ENCODE results near the gene NEK11. TPM values are rescaled to one million over a fixed set of nuclear protein-coding genes. Genes with fewer than 3 reads are reported as not detected.
"Not testable (repeated sequence)": the region's sequence is repeated elsewhere in the genome, so short reads cannot be mapped to it uniquely, and the experiment has no call there.

NEK11 gene
- total RNA-seq, 2 donors from 2014 or later, result 1.6 to 2.2 TPM

GRCh38 chr3:131284302-131284701 is 257.6 kb downstream of the NEK11 start:
- DNase-seq (ENCODE audit: low spot score in 2 of 2) (no peak), ATAC-seq (no peak)
- Mint-ChIP-seq H3K9me3 (no peaks in the 10 kb centered on the region), H3K36me3 (no peaks in the 10 kb centered on the region), H3K27ac (no peak overlapping the region)

DNA sequence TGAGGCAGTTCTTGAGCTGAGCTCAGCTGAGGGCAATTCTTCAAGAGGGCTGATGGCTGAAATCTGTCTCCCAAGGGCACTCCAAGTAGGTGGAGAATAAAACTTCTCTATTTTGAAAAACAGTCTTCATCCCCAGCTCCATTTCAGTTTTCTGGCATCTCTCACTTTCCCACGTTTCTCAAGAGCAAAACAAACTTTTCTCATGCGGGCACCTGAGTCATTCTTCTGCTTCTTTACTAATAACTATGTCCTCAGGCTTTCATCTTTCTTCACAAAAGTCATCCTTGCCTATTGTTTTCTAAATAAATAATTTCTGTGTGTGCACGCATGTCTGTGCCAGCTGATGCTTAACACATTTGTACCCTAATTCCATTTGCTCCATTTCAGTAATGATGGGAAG is 258.8 kb downstream of the NEK11 start:
- Mint-ChIP-seq H3K9me3 (no peaks in the 10 kb centered on the region), H3K36me3 (no peaks in the 10 kb centered on the region), H3K27ac (no peak overlapping the region)
- no peak for DNase-seq (ENCODE audit: low spot score in 2 of 2)
- no peak for ATAC-seq

GRCh38 chr3:131299836-131300235 is 273.2 kb downstream of the NEK11 start:
- no peak overlapping the region for H3K27ac Mint-ChIP-seq
- ATAC-seq, result no peak

GRCh38 chr3:131303848-131304247 is 277.2 kb downstream of the NEK11 start:
- ATAC-seq, result no peak
- H3K27ac Mint-ChIP-seq, result no peak overlapping the region

More at GRCh38 chr3:131299836-131300235, 273.2 kb downstream of the NEK11 start:
- DNase-seq (ENCODE audit: low spot score in 2 of 2), result no peak
- Mint-ChIP-seq H3K36me3 (peaks cover 0 to 4% of the 10 kb centered on the region in 2 donors), H3K9me3 (peaks cover 0 to 8% of the 10 kb centered on the region in 2 donors)

GRCh38 chr3:131304890-131305289 is 278.2 kb downstream of the NEK11 start:
- Mint-ChIP-seq H3K9me3 (peaks cover 0 to 8% of the 10 kb centered on the region in 2 donors), H3K27ac (no peak overlapping the region), H3K36me3 (peaks cover 0 to 4% of the 10 kb centered on the region in 2 donors)
- ATAC-seq (no peak), DNase-seq (ENCODE audit: low spot score in 2 of 2) (no peak)

More at GRCh38 chr3:131303848-131304247, 277.2 kb downstream of the NEK11 start:
- DNase-seq (ENCODE audit: low spot score in 2 of 2), result no peak
- peaks cover 0 to 8% of the 10 kb centered on the region in 2 donors for H3K9me3 Mint-ChIP-seq
- H3K36me3 Mint-ChIP-seq, result peaks cover 0 to 4% of the 10 kb centered on the region in 2 donors

DNA sequence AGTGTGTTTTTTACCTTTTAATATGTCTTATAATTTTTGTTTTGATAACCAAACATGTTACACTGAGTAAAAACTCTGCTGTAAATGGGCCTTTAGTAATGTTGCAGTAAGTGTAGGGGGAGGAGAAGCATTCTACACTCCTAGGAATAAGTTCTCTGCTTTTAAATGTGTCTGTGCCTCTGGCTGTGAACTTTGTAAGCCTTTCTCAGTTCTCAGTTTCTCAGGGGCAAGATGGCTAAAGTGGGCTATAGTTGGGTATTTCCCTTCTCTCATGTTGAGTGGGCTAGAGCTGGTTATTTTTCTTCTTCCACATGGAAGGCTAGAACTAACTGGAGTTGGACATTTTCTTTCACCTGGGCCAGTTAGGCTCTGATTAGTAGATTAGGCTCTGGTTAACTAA is 279.6 kb downstream of the NEK11 start:
- ATAC-seq (no peak), DNase-seq (ENCODE audit: low spot score in 2 of 2) (no peak)
- no peak overlapping the region for H3K27ac Mint-ChIP-seq
- H3K36me3 Mint-ChIP-seq, result peaks cover 0 to 4% of the 10 kb centered on the region in 2 donors
- H3K9me3 Mint-ChIP-seq, result peaks cover 0 to 4% of the 10 kb centered on the region in 2 donors

DNA sequence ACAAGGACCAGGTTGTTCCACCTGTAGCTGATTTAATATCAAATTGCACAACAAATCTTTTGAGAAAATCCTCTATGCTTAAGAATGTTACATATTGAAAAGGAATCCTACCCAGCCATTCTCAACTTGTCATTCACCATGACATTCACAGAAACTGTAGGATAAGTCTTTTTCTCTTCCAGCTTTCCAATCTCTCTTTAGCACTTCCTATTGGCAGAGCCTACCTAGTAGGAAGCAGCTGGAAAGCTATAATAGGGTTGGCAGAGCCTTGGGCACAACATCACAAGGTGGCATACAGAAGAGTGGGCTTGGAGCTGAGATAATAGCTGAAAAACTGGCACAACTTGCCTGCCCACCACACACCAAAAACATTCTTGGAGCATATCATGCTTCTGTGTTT is 287.6 kb downstream of the NEK11 start:
- Mint-ChIP-seq H3K36me3 (no peaks in the 10 kb centered on the region), H3K9me3 (no peaks in the 10 kb centered on the region), H3K27ac (no peak overlapping the region)
- DNase-seq (ENCODE audit: low spot score in 2 of 2) (no peak), ATAC-seq (no peak)

DNA sequence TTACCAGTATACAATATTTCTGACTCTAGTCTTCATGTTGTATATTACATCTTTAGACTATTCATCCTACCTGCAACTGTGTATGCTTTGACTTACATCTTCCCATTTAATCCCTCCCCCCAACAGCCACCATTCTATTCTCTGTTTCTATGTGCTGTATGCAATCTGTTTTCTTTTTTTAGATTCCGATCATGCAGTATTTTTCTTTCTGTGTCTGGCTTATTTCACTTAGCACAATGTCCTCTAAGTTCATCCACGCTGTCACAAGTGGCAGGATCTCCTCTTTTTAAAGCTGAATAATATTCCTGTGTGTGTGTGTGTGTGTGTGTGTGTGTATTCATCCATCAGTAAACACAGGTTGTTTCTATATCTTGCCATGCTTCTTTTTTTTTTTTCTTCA is 288.5 kb downstream of the NEK11 start:
- no peak for DNase-seq (ENCODE audit: low spot score in 2 of 2)
- Mint-ChIP-seq H3K36me3 (no peaks in the 10 kb centered on the region), H3K9me3 (no peaks in the 10 kb centered on the region), H3K27ac (no peak overlapping the region)
- no peak for ATAC-seq

DNA sequence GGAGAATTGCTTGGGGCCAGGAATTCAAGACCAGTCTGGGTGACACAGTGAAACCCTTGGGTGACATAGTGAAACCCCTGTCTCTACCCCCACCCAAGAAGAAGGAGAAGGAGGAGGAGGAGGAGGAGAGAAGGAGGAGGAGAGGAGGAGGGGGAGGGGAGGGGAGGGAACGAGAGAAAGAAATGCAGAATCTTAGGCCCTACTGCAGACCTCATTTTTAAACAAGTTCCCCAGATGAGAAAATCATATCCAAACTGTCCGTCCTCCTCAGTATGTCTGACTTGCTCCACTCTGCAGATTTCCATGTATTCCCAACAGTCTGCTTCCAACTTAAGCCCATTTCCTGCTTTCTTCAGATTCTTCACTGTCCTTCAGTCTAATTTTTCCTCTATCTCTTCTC is 291.0 kb downstream of the NEK11 start:
- no peak for DNase-seq (ENCODE audit: low spot score in 2 of 2)

GRCh38 chr3:131323014-131323413 is 296.3 kb downstream of the NEK11 start:
- no peak for ATAC-seq
- Mint-ChIP-seq H3K27ac (no peak overlapping the region), H3K36me3 (no peaks in the 10 kb centered on the region), H3K9me3 (no peaks in the 10 kb centered on the region)
- no peak for DNase-seq (ENCODE audit: low spot score in 2 of 2)

More for the DNA sequence above, 291.0 kb downstream of the NEK11 start:
- no peak for ATAC-seq
- Mint-ChIP-seq H3K27ac (no peak overlapping the region), H3K36me3 (no peaks in the 10 kb centered on the region), H3K9me3 (no peaks in the 10 kb centered on the region)

DNA sequence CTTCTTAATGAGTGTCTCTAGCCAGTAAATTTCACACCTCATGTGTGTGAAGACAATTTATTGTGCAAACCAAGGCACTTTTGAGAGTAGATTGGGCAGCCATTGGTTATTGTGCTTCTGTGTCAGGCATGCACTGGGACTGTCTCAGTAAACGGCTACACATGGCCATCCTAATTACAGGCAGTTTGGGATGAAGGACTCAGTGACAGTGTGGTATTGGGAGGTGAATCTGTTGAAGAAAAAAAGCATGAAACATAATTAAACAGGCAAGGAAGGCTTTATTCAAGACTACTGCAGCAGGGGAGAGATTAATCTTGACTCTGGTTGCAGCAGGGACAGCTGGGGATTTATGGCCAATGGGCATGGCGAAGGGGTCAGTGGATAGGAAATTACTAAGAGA is 297.1 kb downstream of the NEK11 start:
- DNase-seq (ENCODE audit: low spot score in 2 of 2), result no peak
- no peak for ATAC-seq
- no peak overlapping the region for H3K27ac Mint-ChIP-seq
- no peaks in the 10 kb centered on the region for H3K9me3 Mint-ChIP-seq
- no peaks in the 10 kb centered on the region for H3K36me3 Mint-ChIP-seq

DNA sequence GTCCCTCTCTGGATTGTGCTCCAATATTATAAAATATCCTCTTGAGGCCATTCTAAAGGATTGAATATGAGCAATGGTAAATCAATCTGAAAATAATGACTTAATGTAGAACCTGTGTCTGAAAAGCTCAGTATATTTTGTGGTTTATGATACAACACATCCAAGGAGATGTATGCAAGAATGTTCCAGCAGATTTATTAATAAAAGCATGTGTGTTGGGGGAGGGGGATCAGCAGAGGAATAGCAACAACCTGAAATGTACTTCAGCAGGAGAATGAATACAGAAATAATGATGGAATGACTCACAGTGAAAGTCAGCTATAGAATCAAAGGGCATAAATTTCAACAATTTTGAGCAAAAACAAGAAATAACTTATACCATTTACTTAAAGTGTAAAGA is 298.2 kb downstream of the NEK11 start:
- no peaks in the 10 kb centered on the region for H3K36me3 Mint-ChIP-seq
- DNase-seq (ENCODE audit: low spot score in 2 of 2) (no peak), ATAC-seq (no peak)
- H3K27ac Mint-ChIP-seq, result no peak overlapping the region
- no peaks in the 10 kb centered on the region for H3K9me3 Mint-ChIP-seq

DNA sequence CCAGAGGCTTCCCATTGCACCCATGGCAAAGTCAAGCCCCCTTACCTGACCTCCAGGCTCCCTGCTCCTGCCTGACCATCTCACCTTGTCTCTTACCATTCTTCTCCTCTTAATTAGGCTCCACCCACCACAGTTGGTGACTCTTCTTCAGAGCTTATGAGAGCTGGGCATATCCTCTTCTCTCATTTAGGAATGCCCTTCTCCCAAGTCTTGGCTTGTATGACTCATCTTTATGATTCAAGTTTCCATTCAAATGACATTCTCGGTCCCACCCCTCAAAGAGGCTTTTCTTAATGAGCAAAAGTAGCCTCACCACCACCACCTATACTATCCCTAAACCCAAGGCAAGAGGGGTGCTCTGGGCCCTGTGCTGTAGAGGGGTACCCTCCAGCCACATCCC is 299.6 kb downstream of the NEK11 start:
- no peak for ATAC-seq
- H3K27ac Mint-ChIP-seq, result no peak overlapping the region
- DNase-seq (ENCODE audit: low spot score in 2 of 2), result no peak
- H3K36me3 Mint-ChIP-seq, result no peaks in the 10 kb centered on the region
- no peaks in the 10 kb centered on the region for H3K9me3 Mint-ChIP-seq

GRCh38 chr3:131328721-131329120 is 302.0 kb downstream of the NEK11 start:
- ATAC-seq (no peak), DNase-seq (ENCODE audit: low spot score in 2 of 2) (no peak)
- H3K9me3 Mint-ChIP-seq, result peaks cover 4% of the 10 kb centered on the region in 2 donors
- H3K27ac Mint-ChIP-seq, result no peak overlapping the region
- no peaks in the 10 kb centered on the region for H3K36me3 Mint-ChIP-seq

GRCh38 chr3:131329774-131330173 is 303.1 kb downstream of the NEK11 start:
- ATAC-seq, result no peak

DNA sequence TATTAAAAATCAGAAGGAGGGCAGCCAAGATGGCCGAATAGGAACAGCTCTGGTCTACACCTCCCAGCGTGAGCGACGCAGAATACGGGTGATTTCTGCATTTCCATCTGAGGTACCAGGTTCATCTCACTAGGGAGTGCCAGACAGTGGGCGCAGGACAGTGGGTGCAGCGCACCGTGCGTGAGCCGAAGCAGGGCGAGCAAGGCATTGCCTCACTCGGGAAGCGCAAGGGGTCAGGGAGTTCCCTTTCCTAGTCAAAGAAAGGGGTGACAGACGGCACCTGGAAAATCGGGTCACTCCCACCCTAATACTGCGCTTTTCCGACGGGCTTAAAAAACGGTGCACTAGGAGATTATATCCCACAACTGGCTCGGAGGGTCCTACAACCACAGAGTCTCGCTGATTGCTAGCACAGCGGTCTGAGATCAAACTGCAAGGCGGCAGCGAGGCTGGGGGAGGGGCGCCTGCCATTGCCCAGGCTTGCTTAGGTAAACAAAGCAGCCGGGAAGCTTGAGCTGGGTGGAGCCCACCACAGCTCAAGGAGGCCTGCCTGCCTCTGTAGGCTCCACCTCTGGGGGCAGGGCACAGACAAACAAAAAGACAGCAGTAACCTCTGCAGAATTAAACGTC is 304.9 kb downstream of the NEK11 start:
- not testable (repeated sequence) for H3K27ac Mint-ChIP-seq; DNase-seq (ENCODE audit: low spot score in 2 of 2); H3K9me3 Mint-ChIP-seq; H3K36me3 Mint-ChIP-seq; ATAC-seq

More at GRCh38 chr3:131329774-131330173, 303.1 kb downstream of the NEK11 start:
- Mint-ChIP-seq H3K9me3 (peaks cover 4% of the 10 kb centered on the region in 2 donors), H3K36me3 (no peaks in the 10 kb centered on the region), H3K27ac (no peak overlapping the region)
- DNase-seq (ENCODE audit: low spot score in 2 of 2), result no peak

GRCh38 chr3:131338948-131339640 is 312.4 kb downstream of the NEK11 start:
- DNase-seq (ENCODE audit: low spot score in 2 of 2) (no peak), ATAC-seq (no peak)
- Mint-ChIP-seq H3K36me3 (peaks cover 0 to 5% of the 10 kb centered on the region in 2 donors), H3K9me3 (peaks cover 0 to 8% of the 10 kb centered on the region in 2 donors), H3K27ac (no peak overlapping the region)

GRCh38 chr3:131341761-131342160 is 315.1 kb downstream of the NEK11 start:
- ATAC-seq, result no peak
- no peak for DNase-seq (ENCODE audit: low spot score in 2 of 2)
- peaks cover 0 to 10% of the 10 kb centered on the region in 2 donors for H3K36me3 Mint-ChIP-seq
- H3K9me3 Mint-ChIP-seq, result peaks cover 0 to 13% of the 10 kb centered on the region in 2 donors
- no peak overlapping the region for H3K27ac Mint-ChIP-seq
